MM.1S (cell line): ENCODE results near the gene OR2J2.

ENCODE experiments used
- EZH2 ChIP-seq: fragments of 300-600 bp; sonication (generic); optimal IDR thresholded peaks from 2 replicates; pipeline ENCODE3; 2017; ENCODE audit warnings: low read depth, mild to moderate bottlenecking, antibody characterized with exemption, low read length, mixed read lengths
- EZH2phosphoT487 ChIP-seq: fragments of 300-600 bp; sonication (generic); IDR thresholded peaks from 2 replicates; pipeline ENCODE4 v1.6.1; 2018; ENCODE audit warnings: antibody characterized with exemption, low read length
- TF ChIP-seq, protein P1 (sequence below): fragments of 300-600 bp; sonication (generic); IDR thresholded peaks from 2 replicates; pipeline ENCODE4 v1.5.1; 2016; ENCODE audit warnings: antibody characterized with exemption, low read length, mixed read lengths

GRCh38 chr6:29153083-29153482, 17.6 kb upstream of the OR2J2 start:
- TF ChIP-seq, protein P1, sequence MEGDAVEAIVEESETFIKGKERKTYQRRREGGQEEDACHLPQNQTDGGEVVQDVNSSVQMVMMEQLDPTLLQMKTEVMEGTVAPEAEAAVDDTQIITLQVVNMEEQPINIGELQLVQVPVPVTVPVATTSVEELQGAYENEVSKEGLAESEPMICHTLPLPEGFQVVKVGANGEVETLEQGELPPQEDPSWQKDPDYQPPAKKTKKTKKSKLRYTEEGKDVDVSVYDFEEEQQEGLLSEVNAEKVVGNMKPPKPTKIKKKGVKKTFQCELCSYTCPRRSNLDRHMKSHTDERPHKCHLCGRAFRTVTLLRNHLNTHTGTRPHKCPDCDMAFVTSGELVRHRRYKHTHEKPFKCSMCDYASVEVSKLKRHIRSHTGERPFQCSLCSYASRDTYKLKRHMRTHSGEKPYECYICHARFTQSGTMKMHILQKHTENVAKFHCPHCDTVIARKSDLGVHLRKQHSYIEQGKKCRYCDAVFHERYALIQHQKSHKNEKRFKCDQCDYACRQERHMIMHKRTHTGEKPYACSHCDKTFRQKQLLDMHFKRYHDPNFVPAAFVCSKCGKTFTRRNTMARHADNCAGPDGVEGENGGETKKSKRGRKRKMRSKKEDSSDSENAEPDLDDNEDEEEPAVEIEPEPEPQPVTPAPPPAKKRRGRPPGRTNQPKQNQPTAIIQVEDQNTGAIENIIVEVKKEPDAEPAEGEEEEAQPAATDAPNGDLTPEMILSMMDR = no peak
- TF ChIP-seq EZH2phosphoT487 (no peak), EZH2 (no peak)
